Endothelial cell of umbilical vein (primary cell): ENCODE results near the gene CCDC57. TPM values are rescaled to one million over a fixed set of nuclear protein-coding genes. Genes with fewer than 3 reads are reported as not detected.
A peak's percentile ranks its signal among the peaks of the same experiment; 100 is the strongest.

ENCODE experiments used
- BruUV-seq: library from RNA; stranded (reverse); fragments of 400-500 nt; replicated peaks from 2 replicates; lab custom pipeline; 2021; lab: Mats Ljungman, UMichigan
- CTCF ChIA-PET: fragments of 300-600, 350-600 bp; sonication (Branson Sonifier 250); formaldehyde crosslinking; loops from one replicate; lab custom pipeline; 2021; ENCODE audit warnings: antibody characterized with exemption, inconsistent platforms; lab: Charles Lee
- POLR2A ChIA-PET: fragments of 300-600, 350-600 bp; sonication (Branson Sonifier 250); formaldehyde crosslinking; loops from one replicate; lab custom pipeline; 2021; ENCODE audit warnings: antibody characterized with exemption, inconsistent platforms; lab: Charles Lee
- DNase-seq: peaks from one replicate; pipeline ENCODE4 v3.0.0-alpha.2; 2011; ENCODE audit warnings: low read depth, low spot score
- FAIRE-seq: peaks from 2 replicates; lab custom pipeline; 2011; peaks lifted over from hg19 to GRCh38; lab: Jason Lieb, UNC
- H2AFZ ChIP-seq: 2 replicates; pipeline ENCODE4 v1.6.0; 2012; ENCODE audit warnings: low read depth, low read length, control low read depth, inconsistent platforms
- H3K27ac ChIP-seq: 2 replicates; pipeline ENCODE4 v1.5.1; 2011; ENCODE audit warnings: low read depth, mild to moderate bottlenecking, control low read depth, low read length, moderate library complexity; ENCODE audit not compliant: insufficient read depth
- H3K27me3 ChIP-seq, 2 experiments: 2 replicates each; pipeline versions ENCODE4 v1.6.0 to v1.6.1; 2011; ENCODE audit warnings: low read length in 2 of 2, mixed read lengths in 1 of 2; ENCODE audit not compliant: control insufficient read depth in 2 of 2, insufficient read depth in 2 of 2
- H3K36me3 ChIP-seq, 2 experiments: 2 replicates in 1 of 2; 3 replicates in 1 of 2; pipeline ENCODE4 v1.5.1; 2011; ENCODE audit warnings: low read length in 2 of 2, mild to moderate bottlenecking in 1 of 2, moderate library complexity in 1 of 2; ENCODE audit not compliant: control insufficient read depth in 2 of 2, insufficient read depth in 2 of 2; ENCODE audit errors: extremely low read depth in 1 of 2
- H3K4me1 ChIP-seq: 3 replicates; pipeline ENCODE4 v1.5.1; 2011; ENCODE audit warnings: mild to moderate bottlenecking, low read length; ENCODE audit not compliant: control insufficient read depth, insufficient read depth; ENCODE audit errors: extremely low read depth
- H3K4me2 ChIP-seq: 2 replicates; pipeline ENCODE4 v1.6.1; 2011; ENCODE audit warnings: low read length, control low read depth, mixed read lengths; ENCODE audit not compliant: insufficient read depth
- H3K4me3 ChIP-seq, 3 experiments: fragments of 200-600 bp in 1 of 3; sonication (generic), shearing (Covaris generic) in 1 of 3; replicated peaks in 1 of 3; 2 replicates each; pipeline ENCODE4 v1.5.1; 2011 to 2016; ENCODE audit warnings: control low read depth in 3 of 3, low read length in 3 of 3, mild to moderate bottlenecking in 2 of 3, inconsistent platforms in 1 of 3, low read depth in 1 of 3, moderate library complexity in 1 of 3; ENCODE audit not compliant: insufficient read depth in 1 of 3
- H3K79me2 ChIP-seq: 2 replicates; pipeline ENCODE4 v1.6.0; 2012; ENCODE audit warnings: low read length, inconsistent platforms; ENCODE audit not compliant: control insufficient read depth, insufficient read depth
- H3K9ac ChIP-seq: replicated peaks from 2 replicates; pipeline ENCODE3; 2011; ENCODE audit warnings: low read length, control low read depth; ENCODE audit not compliant: insufficient read depth; ENCODE audit errors: extremely low read depth
- H3K9me1 ChIP-seq: replicated peaks from 3 replicates; pipeline ENCODE4 v1.6.0; 2011; ENCODE audit warnings: mild to moderate bottlenecking, low read length; ENCODE audit not compliant: control insufficient read depth, insufficient read depth; ENCODE audit errors: extremely low read depth
- H3K9me3 ChIP-seq: replicated peaks from 2 replicates; pipeline ENCODE4 v1.5.1; 2012; ENCODE audit warnings: low read length, inconsistent platforms; ENCODE audit not compliant: control insufficient read depth, insufficient read depth
- H4K20me1 ChIP-seq: replicated peaks from 2 replicates; pipeline ENCODE3; 2011; ENCODE audit warnings: mild to moderate bottlenecking, low read length; ENCODE audit not compliant: control insufficient read depth, insufficient read depth; ENCODE audit errors: extremely low read depth
- CTCF ChIP-seq, 2 donors: IDR thresholded peaks; 1 replicate in 1 of 2; 2 replicates in 1 of 2; pipeline ENCODE4 v1.5.1; 2011; ENCODE audit warnings: low read length in 2 of 2, mild to moderate bottlenecking in 2 of 2, moderate library complexity in 2 of 2, control low read depth in 1 of 2, inconsistent platforms in 1 of 2, low read depth in 1 of 2; ENCODE audit not compliant: insufficient read depth in 1 of 2; ENCODE audit errors: extremely low read depth in 1 of 2
- EZH2 ChIP-seq: IDR thresholded peaks from 2 replicates; pipeline ENCODE4 v1.6.1; 2012; ENCODE audit warnings: borderline replicate concordance, low read depth, mild to moderate bottlenecking, moderate library complexity, low read length, inconsistent platforms; ENCODE audit not compliant: severe bottlenecking
- FOS ChIP-seq: IDR thresholded peaks from 2 replicates; pipeline ENCODE4 v1.6.1; 2011; ENCODE audit warnings: mild to moderate bottlenecking, low read length, moderate library complexity, borderline replicate concordance; ENCODE audit not compliant: insufficient read depth
- GATA2 ChIP-seq: IDR thresholded peaks from 2 replicates; pipeline ENCODE4 v1.7.0; 2011; ENCODE audit warnings: low read depth, mild to moderate bottlenecking, moderate library complexity, mixed read lengths, low read length; ENCODE audit not compliant: insufficient read length, insufficient read depth
- JUN ChIP-seq: IDR thresholded peaks from 2 replicates; pipeline ENCODE4 v1.6.1; 2011; ENCODE audit warnings: borderline replicate concordance, low read depth; ENCODE audit not compliant: insufficient read length, insufficient read depth
- MAX ChIP-seq: IDR thresholded peaks from 2 replicates; pipeline ENCODE4 v1.6.1; 2011; ENCODE audit not compliant: insufficient read depth, insufficient read length
- MYC ChIP-seq: IDR thresholded peaks from one replicate; pipeline ENCODE4 v1.6.1; 2011; ENCODE audit warnings: mild to moderate bottlenecking, low read depth, low read length
- POLR2A ChIP-seq: IDR thresholded peaks from 2 replicates; pipeline ENCODE4 v1.6.1; 2012; ENCODE audit warnings: low read depth, mild to moderate bottlenecking, control low read depth, low read length
- POLR2AphosphoS5 ChIP-seq: IDR thresholded peaks from 2 replicates; pipeline ENCODE4 v1.6.1; 2012; ENCODE audit warnings: low read depth, mild to moderate bottlenecking, control low read depth, low read length, moderate library complexity; ENCODE audit not compliant: insufficient read depth
- dilution Hi-C: fragments of 300-500 bp; cut with MboI; formaldehyde crosslinking; loops from one replicate; pipeline ENCODE4 v1.15.0; 2019; ENCODE audit warnings: low sequenced_read_pairs; ENCODE audit not compliant: extremely low pct_ligation_motif_present
- intact Hi-C: fragments of 100-400 bp; cut with micrococcal nuclease; formaldehyde crosslinking; loops from one replicate; pipeline ENCODE4 v1.10.0; 2022
- polyA plus RNA-seq, 4 experiments: library from polyadenylated mRNA; depleted of rRNA in 3 of 4; stranded (reverse) in 3 of 4; unstranded in 1 of 4; fragments of >200 nt; gene quantifications; 2 replicates each; pipeline versions ENCODE4 v1.2.1 to v1.2.3, GENCODE V29; 2011 to 2012; ENCODE audit warnings: missing spikeins in 1 of 4
- total RNA-seq: library from RNA; stranded (reverse); gene quantifications from 2 replicates; pipeline ENCODE4 v1.2.3, GENCODE V29; 2021

The CCDC57 gene
- total and polyA plus RNA-seq, 2 donors (not counting 3 experiments of a cell fraction or from before 2014, with no cell fraction given): 18.6 to 31.6 TPM

GRCh38 chr17:82252511-82253178 is 40.0 kb upstream of the CCDC57 start:
- no peak for TF ChIP-seq POLR2AphosphoS5
- no peak for TF ChIP-seq EZH2
- no peak for TF ChIP-seq POLR2A
- TF ChIP-seq MAX: no peak
- TF ChIP-seq MYC: no peak
- no peak for TF ChIP-seq GATA2
- no peak for TF ChIP-seq JUN
- TF ChIP-seq CTCF (IDR thresholded peaks at IDR 0.05; ENCODE audit: extremely low read depth in 1 of 2, insufficient read depth in 1 of 2, low read depth in 1 of 2, low read length in 2 of 2): no peak
- TF ChIP-seq FOS: no peak
- Histone ChIP-seq H3K9me1 (no peaks in the 10 kb centered on the region), H4K20me1 (no peaks in the 10 kb centered on the region), H3K9ac (no peak overlapping the region), H3K36me3 (peaks cover 30 to 66% of the 10 kb centered on the region in 2 experiments), H3K27me3 (no peaks in the 10 kb centered on the region), H2AFZ (no peak overlapping the region), H3K4me1 (peaks cover 3% of the 10 kb centered on the region), H3K9me3 (no peaks in the 10 kb centered on the region), H3K4me2 (no peak overlapping the region), H3K79me2 (peaks cover 57% of the 10 kb centered on the region), H3K27ac (no peak overlapping the region), H3K4me3 (no peak overlapping the region)
- TSS peak; percentile 13 for BruUV-seq
- dilution Hi-C loops (no loop called here), intact Hi-C loops (no loop called here)
- no peak for FAIRE-seq
- DNase-seq: no peak
- CTCF ChIA-PET: no interaction called here
- POLR2A ChIA-PET: no interaction called here
